Measurements from ENCODE around the gene DNAH17. TPM values are rescaled to one million over a fixed set of nuclear protein-coding genes. Genes with fewer than 3 reads are reported as not detected.

DNAH17 gene
- total and polyA plus RNA-seq, 2 of the 8 experiments (the other 6 are each of a cell fraction or from before 2014, with no cell fraction given) = 0.14 to 0.67 TPM

DNA sequence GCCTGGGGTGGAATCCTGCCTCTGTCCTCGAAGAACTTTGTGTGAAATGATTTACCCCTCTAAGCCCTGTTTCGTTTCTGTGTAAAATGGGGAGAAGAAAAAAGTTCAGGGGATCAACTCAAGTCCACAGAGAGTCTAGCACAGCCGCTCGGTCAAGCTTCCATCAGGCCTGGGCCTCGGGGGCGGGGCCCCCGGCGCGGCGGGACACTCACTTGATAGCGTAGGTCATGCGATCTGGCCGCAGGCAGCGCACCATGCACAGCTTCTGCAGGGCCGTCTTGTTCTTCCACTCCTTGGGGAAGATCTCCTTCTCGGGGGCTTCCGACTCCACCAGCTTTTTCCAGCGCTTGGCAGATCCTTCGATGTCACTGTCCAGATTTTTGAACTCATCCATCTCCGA lies 132.8 kb downstream of the DNAH17 start (continued):
- TF ChIP-seq, protein P1, sequence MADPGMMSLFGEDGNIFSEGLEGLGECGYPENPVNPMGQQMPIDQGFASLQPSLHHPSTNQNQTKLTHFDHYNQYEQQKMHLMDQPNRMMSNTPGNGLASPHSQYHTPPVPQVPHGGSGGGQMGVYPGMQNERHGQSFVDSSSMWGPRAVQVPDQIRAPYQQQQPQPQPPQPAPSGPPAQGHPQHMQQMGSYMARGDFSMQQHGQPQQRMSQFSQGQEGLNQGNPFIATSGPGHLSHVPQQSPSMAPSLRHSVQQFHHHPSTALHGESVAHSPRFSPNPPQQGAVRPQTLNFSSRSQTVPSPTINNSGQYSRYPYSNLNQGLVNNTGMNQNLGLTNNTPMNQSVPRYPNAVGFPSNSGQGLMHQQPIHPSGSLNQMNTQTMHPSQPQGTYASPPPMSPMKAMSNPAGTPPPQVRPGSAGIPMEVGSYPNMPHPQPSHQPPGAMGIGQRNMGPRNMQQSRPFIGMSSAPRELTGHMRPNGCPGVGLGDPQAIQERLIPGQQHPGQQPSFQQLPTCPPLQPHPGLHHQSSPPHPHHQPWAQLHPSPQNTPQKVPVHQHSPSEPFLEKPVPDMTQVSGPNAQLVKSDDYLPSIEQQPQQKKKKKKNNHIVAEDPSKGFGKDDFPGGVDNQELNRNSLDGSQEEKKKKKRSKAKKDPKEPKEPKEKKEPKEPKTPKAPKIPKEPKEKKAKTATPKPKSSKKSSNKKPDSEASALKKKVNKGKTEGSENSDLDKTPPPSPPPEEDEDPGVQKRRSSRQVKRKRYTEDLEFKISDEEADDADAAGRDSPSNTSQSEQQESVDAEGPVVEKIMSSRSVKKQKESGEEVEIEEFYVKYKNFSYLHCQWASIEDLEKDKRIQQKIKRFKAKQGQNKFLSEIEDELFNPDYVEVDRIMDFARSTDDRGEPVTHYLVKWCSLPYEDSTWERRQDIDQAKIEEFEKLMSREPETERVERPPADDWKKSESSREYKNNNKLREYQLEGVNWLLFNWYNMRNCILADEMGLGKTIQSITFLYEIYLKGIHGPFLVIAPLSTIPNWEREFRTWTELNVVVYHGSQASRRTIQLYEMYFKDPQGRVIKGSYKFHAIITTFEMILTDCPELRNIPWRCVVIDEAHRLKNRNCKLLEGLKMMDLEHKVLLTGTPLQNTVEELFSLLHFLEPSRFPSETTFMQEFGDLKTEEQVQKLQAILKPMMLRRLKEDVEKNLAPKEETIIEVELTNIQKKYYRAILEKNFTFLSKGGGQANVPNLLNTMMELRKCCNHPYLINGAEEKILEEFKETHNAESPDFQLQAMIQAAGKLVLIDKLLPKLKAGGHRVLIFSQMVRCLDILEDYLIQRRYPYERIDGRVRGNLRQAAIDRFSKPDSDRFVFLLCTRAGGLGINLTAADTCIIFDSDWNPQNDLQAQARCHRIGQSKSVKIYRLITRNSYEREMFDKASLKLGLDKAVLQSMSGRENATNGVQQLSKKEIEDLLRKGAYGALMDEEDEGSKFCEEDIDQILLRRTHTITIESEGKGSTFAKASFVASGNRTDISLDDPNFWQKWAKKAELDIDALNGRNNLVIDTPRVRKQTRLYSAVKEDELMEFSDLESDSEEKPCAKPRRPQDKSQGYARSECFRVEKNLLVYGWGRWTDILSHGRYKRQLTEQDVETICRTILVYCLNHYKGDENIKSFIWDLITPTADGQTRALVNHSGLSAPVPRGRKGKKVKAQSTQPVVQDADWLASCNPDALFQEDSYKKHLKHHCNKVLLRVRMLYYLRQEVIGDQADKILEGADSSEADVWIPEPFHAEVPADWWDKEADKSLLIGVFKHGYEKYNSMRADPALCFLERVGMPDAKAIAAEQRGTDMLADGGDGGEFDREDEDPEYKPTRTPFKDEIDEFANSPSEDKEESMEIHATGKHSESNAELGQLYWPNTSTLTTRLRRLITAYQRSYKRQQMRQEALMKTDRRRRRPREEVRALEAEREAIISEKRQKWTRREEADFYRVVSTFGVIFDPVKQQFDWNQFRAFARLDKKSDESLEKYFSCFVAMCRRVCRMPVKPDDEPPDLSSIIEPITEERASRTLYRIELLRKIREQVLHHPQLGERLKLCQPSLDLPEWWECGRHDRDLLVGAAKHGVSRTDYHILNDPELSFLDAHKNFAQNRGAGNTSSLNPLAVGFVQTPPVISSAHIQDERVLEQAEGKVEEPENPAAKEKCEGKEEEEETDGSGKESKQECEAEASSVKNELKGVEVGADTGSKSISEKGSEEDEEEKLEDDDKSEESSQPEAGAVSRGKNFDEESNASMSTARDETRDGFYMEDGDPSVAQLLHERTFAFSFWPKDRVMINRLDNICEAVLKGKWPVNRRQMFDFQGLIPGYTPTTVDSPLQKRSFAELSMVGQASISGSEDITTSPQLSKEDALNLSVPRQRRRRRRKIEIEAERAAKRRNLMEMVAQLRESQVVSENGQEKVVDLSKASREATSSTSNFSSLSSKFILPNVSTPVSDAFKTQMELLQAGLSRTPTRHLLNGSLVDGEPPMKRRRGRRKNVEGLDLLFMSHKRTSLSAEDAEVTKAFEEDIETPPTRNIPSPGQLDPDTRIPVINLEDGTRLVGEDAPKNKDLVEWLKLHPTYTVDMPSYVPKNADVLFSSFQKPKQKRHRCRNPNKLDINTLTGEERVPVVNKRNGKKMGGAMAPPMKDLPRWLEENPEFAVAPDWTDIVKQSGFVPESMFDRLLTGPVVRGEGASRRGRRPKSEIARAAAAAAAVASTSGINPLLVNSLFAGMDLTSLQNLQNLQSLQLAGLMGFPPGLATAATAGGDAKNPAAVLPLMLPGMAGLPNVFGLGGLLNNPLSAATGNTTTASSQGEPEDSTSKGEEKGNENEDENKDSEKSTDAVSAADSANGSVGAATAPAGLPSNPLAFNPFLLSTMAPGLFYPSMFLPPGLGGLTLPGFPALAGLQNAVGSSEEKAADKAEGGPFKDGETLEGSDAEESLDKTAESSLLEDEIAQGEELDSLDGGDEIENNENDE (IDR thresholded peaks at IDR 0.05; ENCODE audit: insufficient replicate concordance, low read length) = no peak
- TF ChIP-seq KDM5A (IDR thresholded peaks at IDR 0.05; ENCODE audit: low read length) (no peak), CBX8 (IDR thresholded peaks at IDR 0.05; ENCODE audit: borderline replicate concordance, low read depth, low read length) (no peak), CEBPB (IDR thresholded peaks at IDR 0.05; ENCODE audit: low read depth, low read length) (no peak), SP1 (IDR thresholded peaks at IDR 0.05; ENCODE audit: low read depth, low read length) (no peak), YY1 (IDR thresholded peaks at IDR 0.05; ENCODE audit: low read depth, low read length) (no peak), SP2 (IDR thresholded peaks at IDR 0.05; ENCODE audit: low read length) (no peak)
- TF ChIP-seq, protein P2, sequence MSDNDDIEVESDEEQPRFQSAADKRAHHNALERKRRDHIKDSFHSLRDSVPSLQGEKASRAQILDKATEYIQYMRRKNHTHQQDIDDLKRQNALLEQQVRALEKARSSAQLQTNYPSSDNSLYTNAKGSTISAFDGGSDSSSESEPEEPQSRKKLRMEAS (IDR thresholded peaks at IDR 0.05) = no peak
